Erythroblast (primary cell): Measurements from ENCODE around the gene LRP11.

Experiments used
- GATA1 ChIP-seq: IDR thresholded peaks from 2 replicates; pipeline ENCODE4 v1.6.1; 2011; ENCODE audit warnings: low read depth, mild to moderate bottlenecking, control low read depth, low read length, moderate library complexity
- POLR2A ChIP-seq: IDR thresholded peaks from 2 replicates; pipeline ENCODE4 v1.6.1; 2011; ENCODE audit warnings: mild to moderate bottlenecking, low read length

- TF ChIP-seq POLR2A = no peak
- TF ChIP-seq GATA1 = no peak
Observed at GRCh38 chr6:149890629-149891045, 26.5 kb upstream of the LRP11 start.
